Osteocyte (in vitro differentiated cells): Measurements from ENCODE around the gene TOPORS. TPM values are rescaled to one million over a fixed set of nuclear protein-coding genes. Genes with fewer than 3 reads are reported as not detected.

Source experiments
- DNase-seq: peaks from one replicate; pipeline ENCODE4 v3.0.0; 2021; ENCODE audit warnings: mixed read lengths; ENCODE audit not compliant: unreplicated experiment; ENCODE audit errors: extremely low spot score
- H3K27ac Mint-ChIP-seq: one replicate; pipeline ENCODE4 v1.8.0; 2021; ENCODE audit warnings: mild to moderate bottlenecking, mixed read lengths; ENCODE audit not compliant: unreplicated experiment
- H3K27me3 Mint-ChIP-seq: one replicate; pipeline ENCODE4 v1.8.0; 2021; ENCODE audit warnings: mixed read lengths; ENCODE audit not compliant: unreplicated experiment
- H3K36me3 Mint-ChIP-seq: one replicate; pipeline ENCODE4 v1.8.0; 2021; ENCODE audit warnings: mixed read lengths; ENCODE audit not compliant: unreplicated experiment
- H3K4me1 Mint-ChIP-seq: one replicate; pipeline ENCODE4 v1.8.0; 2021; ENCODE audit warnings: mixed read lengths; ENCODE audit not compliant: unreplicated experiment
- H3K4me3 Mint-ChIP-seq: one replicate; pipeline ENCODE4 v1.8.0; 2021; ENCODE audit warnings: mild to moderate bottlenecking, moderate library complexity, mixed read lengths; ENCODE audit not compliant: unreplicated experiment
- H3K9me3 Mint-ChIP-seq: one replicate; pipeline ENCODE4 v1.8.0; 2021; ENCODE audit warnings: mixed read lengths; ENCODE audit not compliant: unreplicated experiment
- total RNA-seq: library from RNA; stranded (reverse); gene quantifications from 2 replicates; pipeline ENCODE4 v1.2.1, GENCODE V29; 2021
- TF ChIP-seq, protein P1 (sequence below): fragments of 200-600 bp; sonication (generic); IDR thresholded peaks from 2 replicates; pipeline ENCODE4 v1.5.0; 2021; ENCODE audit warnings: antibody characterized with exemption, mild to moderate bottlenecking, moderate library complexity

TOPORS gene
- total RNA-seq, 1 donor from 2014 or later, result 18.4 TPM

DNA sequence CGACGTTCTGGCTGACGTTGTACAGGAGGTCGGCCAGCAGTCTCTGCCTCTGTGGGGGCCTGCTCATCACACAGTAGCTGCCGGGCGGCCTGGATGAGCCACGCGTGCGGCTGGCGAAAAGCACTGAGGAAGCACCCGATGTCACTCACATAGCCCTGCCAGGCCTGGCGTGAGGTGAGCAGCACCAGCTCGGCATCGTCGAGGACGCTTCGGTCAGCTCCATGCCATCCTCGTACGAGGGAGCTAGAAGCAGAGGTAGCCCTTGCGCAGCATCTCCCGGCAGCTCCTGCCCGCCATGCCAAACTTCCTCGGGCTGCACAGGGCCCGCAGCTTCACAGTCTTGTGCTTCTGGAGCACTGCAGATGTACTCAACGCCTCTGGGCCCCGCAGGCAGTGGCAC is 14.4 kb upstream of the TOPORS start:
- Mint-ChIP-seq H3K9me3 (no peaks in the 10 kb centered on the region), H3K4me1 (peaks cover 10% of the 10 kb centered on the region), H3K36me3 (peaks cover 26% of the 10 kb centered on the region), H3K27ac (no peak overlapping the region), H3K4me3 (no peak overlapping the region), H3K27me3 (no peaks in the 10 kb centered on the region)
- DNase-seq, result no peak
- TF ChIP-seq, protein P1, sequence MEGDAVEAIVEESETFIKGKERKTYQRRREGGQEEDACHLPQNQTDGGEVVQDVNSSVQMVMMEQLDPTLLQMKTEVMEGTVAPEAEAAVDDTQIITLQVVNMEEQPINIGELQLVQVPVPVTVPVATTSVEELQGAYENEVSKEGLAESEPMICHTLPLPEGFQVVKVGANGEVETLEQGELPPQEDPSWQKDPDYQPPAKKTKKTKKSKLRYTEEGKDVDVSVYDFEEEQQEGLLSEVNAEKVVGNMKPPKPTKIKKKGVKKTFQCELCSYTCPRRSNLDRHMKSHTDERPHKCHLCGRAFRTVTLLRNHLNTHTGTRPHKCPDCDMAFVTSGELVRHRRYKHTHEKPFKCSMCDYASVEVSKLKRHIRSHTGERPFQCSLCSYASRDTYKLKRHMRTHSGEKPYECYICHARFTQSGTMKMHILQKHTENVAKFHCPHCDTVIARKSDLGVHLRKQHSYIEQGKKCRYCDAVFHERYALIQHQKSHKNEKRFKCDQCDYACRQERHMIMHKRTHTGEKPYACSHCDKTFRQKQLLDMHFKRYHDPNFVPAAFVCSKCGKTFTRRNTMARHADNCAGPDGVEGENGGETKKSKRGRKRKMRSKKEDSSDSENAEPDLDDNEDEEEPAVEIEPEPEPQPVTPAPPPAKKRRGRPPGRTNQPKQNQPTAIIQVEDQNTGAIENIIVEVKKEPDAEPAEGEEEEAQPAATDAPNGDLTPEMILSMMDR, result no peak

DNA sequence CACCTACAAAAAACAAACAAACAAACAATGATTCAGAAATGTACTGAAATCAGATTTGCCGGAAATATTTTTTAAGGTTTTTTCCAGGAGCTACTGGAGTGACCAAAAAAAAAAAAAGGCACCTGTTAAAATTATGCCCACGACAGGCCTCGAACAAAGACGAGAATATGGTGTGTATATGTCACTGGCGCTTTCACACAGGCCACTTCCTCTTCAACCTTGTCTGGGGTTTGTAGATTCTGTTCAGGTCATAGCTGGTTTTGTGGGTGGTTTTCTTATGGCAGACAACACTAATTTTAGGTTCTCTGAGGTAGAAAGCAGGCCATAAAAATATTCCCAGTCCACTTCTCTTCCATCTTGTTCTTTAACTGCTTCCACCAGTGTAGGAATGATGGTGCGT is 13.6 kb upstream of the TOPORS start:
- TF ChIP-seq, protein P1, result no peak
- peaks cover 26% of the 10 kb centered on the region for H3K36me3 Mint-ChIP-seq
- H3K27me3 Mint-ChIP-seq, result no peaks in the 10 kb centered on the region
- no peaks in the 10 kb centered on the region for H3K9me3 Mint-ChIP-seq
- no peak overlapping the region for H3K27ac Mint-ChIP-seq
- H3K4me1 Mint-ChIP-seq, result peaks cover 6% of the 10 kb centered on the region
- no peak for DNase-seq
- H3K4me3 Mint-ChIP-seq, result no peak overlapping the region

DNA sequence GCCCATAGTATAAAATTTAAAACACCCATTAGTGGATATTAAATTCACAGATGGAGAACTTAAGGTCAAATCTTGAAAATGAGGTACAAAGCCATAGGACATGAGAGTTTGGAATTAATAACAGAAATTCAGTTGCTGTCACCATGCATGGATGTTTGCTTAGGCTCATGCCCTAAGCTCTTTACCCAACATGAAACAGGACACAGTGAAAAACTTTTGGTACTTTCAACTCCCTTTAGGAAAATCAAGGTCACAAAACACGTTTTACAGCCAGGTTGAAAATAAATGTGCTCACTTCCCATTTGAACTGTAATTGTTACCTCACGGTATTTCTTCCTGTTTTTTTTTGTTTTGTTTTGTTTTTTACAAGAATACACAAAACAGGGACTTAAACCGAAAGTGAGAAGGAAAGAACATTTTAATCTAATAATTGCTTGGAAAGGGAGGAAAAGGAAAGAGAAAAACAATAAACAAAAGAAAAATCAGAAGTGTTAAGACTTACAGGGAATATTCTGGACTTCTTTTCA is 6.1 kb upstream of the TOPORS start:
- TF ChIP-seq, protein P1, result no peak
- peaks cover 7% of the 10 kb centered on the region for H3K36me3 Mint-ChIP-seq
- no peaks in the 10 kb centered on the region for H3K27me3 Mint-ChIP-seq
- no peak for DNase-seq
- no peaks in the 10 kb centered on the region for H3K9me3 Mint-ChIP-seq
- peaks cover 11% of the 10 kb centered on the region for H3K4me1 Mint-ChIP-seq
- no peak overlapping the region for H3K4me3 Mint-ChIP-seq
- no peak overlapping the region for H3K27ac Mint-ChIP-seq

DNA sequence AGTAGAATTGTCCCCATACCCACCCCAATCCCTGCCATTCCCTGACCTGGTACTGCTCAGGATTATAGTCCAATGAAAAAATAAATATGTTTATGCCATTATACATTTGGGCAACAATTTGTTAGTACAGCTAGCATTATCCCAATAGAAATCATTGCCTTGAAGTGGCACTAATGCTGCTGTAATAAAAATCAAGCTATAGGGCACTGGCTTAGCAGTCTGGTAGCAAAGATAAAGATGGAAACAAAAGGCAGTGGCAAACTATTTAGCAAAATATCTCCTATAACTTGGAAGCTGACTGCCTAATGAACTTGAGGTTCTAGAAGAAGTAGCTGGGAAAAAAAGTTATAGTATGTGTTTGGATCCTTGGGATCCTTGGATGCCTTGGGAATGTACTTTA is 2.2 kb upstream of the TOPORS start:
- Mint-ChIP-seq H3K4me3 (no peak overlapping the region), H3K27ac (no peak overlapping the region), H3K36me3 (peaks cover 5% of the 10 kb centered on the region), H3K4me1 (peaks cover 16% of the 10 kb centered on the region), H3K9me3 (no peaks in the 10 kb centered on the region), H3K27me3 (no peaks in the 10 kb centered on the region)
- TF ChIP-seq, protein P1, result no peak
- DNase-seq, result no peak

DNA sequence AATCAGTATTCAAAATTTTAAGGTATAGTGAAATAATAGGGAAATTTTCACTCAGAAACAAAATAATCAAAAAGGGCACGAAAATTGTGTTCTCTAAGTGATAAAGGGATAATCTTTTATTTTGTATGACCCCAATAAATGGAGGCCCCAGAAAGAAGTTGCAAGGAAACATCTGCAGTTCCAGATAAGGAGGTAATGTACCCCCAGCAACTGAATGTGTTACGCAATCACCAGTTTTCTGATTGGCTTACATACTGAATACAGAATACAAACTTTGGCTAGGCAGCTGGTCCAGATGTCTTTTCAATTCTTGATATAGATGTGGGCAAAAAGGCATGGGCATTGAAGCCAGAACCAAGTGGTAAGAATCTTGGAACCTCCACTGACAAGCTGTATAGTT is 1.7 kb upstream of the TOPORS start:
- Mint-ChIP-seq H3K27ac (no peak overlapping the region), H3K4me3 (peak overlapping the region; percentile 46)
- DNase-seq, result no peak

More for the DNA sequence above, 1.7 kb upstream of the TOPORS start:
- Mint-ChIP-seq H3K4me1 (peaks cover 20% of the 10 kb centered on the region), H3K36me3 (peaks cover 5% of the 10 kb centered on the region), H3K9me3 (no peaks in the 10 kb centered on the region), H3K27me3 (no peaks in the 10 kb centered on the region)
- TF ChIP-seq, protein P1, result no peak
